Suppressor macrophage treated with lipopolysaccharide for 4 hours (primary cell): ENCODE results near the gene PHPT1.
A peak's percentile ranks its signal among the peaks of the same experiment; 100 is the strongest.
"Not testable (repeated sequence)": the region's sequence is repeated elsewhere in the genome, so short reads cannot be mapped to it uniquely, and the experiment has no call there.

Experiments
- DNase-seq: peaks from one replicate; pipeline ENCODE4 v3.0.0-alpha.2; 2020

The PHPT1 gene

DNA sequence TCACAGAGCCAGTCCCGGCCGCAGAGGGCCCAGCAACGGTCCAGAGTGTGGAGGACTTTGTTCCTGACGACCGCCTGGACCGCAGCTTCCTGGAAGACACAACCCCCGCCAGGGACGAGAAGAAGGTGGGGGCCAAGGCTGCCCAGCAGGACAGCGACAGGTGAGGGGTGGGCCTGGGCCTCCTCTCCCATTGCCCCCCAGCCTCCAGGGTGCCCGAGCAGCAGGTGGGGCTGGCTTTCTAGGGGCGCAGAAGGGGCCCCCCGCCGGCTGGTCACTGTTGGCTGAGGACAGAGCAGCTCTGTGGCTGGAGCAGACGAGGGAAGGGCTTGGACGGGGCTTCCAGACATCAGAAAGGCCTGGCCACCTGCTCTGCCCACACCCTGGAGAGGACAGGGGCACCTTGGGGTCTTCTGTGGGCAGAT lies 11.3 kb upstream of the PHPT1 start:
- not testable (repeated sequence) for DNase-seq

DNA sequence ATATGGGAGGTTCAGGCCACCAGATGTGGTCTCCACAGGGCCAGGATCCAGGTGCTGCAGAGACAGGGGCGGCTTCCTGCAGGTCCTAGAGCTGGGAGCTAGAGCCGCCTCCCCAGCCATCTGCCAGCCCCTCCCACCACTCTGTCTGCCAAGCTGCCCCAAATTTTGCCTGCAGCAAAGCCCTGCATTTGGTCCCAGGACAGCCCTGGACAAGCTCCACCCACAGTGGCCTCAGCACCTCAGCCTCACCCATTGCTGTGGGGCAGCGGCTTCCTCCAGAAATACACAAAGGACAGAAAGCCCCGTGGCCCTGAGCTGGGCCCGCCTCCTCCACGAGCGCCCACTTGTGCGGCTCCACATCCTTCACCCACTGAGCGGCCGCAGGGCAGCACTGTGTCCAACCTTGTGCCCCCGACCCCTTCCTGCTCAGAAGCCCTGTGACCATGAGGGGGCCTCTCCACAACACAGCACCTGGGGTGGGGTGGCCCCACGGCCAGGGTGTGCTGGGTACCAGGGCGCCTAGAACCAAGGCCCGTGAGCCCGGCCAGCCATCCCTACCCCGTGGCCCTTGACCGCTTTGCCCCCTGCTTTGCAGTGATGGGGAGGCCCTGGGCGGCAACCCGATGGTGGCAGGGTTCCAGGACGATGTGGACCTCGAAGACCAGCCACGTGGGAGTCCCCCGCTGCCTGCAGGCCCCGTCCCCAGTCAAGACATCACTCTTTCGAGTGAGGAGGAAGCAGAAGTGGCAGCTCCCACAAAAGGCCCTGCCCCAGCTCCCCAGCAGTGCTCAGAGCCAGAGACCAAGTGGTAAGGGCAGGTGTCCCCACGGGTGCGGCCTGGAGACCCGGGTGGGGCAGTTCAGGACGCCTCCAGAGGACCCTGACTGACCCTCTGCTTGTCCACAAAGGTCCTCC lies 10.6 kb upstream of the PHPT1 start:
- DNase-seq: no peak

DNA sequence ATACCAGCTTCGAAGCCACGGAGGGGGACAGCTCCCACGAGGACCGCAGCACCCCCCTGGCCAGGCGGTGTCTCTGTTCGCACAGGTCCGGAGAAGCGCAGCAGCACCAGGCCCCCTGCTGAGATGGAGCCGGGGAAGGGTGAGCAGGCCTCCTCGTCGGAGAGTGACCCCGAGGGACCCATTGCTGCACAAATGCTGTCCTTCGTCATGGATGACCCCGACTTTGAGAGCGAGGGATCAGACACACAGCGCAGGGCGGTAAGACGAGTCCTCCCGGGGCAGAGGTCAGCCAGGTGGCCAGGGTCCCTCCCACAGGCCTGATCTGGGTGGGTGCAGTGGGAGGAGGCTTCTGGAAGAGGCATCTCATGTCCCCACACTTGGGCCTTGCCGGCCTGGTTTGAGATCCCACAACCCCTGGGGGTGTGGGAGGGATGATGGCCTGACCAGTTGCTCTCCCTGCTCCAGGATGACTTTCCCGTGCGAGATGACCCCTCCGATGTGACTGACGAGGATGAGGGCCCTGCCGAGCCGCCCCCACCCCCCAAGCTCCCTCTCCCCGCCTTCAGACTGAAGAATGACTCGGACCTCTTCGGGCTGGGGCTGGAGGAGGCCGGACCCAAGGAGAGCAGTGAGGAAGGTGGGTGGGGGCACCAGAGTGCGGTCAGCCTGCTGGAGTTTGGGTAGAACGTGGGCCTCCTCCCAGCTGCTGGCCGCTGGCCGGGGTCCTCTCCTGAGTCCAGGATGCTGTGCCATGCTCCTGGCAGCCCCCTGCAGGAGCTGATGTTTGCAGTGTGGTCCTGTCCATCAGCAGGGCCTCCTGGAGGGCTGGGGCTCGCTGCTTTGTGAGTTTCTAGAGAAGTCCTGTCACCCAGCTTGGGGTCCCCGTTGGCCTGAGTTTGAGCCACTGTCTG lies 9.7 kb upstream of the PHPT1 start:
- no peak for DNase-seq

- DNase-seq: no peak
These were observed 8.9 kb upstream of the PHPT1 start for GRCh38 chr9:136840140-136840876.

DNA sequence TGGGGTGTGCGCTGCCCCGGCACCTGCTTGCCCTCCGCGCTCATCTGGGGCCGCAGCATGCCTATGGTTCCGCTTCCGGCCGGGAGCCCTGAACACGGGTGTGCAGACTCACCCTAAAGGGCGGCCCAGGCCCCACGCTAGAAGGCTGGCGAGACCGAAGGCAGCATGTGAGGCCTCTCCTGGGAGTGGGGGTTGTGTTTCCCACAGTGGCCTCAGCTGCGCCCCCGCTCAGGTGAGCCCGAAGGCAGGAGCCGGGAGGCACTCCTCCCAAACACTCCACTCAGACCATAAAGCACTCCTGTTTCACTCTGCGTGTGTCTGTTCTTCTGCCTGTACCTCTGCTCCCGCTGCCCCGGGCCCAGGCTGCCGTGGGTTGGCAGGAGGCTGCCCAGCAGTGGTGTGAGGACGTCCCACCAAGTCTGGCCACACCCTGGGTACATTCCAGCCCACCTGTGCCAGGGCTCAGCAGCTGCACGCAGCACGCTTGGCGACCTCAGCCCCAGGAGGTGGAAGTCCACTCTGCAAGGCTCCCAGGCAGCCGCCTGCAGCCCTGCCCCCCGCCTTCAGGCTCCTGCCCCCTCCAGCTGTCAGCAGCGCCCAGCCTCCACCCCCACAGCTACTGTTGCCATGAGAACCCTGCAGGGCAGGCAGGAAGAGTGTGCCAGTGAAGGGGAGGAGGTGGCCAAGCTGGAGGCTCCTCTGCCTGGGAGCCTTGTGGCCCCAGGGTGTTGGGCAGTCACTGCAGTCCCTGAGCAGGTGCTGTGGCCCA lies 8.1 kb upstream of the PHPT1 start:
- DNase-seq: no peak

GRCh38 chr9:136841646-136842379 lies 7.4 kb upstream of the PHPT1 start:
- not testable (repeated sequence) for DNase-seq

DNA sequence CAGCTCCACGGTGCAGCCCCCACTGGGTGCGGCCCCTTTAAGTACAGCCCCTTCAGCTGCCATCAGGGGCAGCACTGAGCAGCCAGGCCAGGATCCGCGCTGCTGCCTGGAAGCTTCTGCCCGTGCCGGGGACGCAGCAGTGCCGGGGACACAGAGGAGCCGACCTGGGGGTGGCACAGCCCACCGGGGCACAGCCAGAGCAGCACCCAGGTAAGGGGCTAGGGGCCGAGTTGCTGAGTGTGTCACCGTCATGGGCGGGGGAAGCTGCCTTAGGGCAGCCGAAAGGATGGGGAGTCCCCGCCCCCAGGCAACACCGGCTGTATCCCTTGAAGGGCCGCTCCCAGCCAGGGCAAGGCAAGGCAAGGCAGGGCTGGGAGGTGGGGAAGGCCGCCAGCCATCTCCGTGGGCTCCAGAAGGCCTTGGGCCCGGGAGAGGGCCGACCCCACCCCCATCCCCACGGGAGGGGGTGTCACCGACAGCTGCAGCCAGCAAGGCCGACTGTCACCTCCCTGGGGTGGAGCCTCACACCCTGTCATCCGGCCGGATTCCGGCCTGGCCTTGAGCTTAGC lies 6.7 kb upstream of the PHPT1 start, which contains the start of gene AJM1:
Gene AJM1 (plus strand): TSS at position 99 of the 569 bp plus-strand sequence. CDS start 1,937 bp downstream, outside the sequence.
- DNase-seq: peak; percentile 77

- not testable (repeated sequence) for DNase-seq
These were observed 5.9 kb upstream of the PHPT1 start for GRCh38 chr9:136843159-136843800.

GRCh38 chr9:136843801-136844740 lies 5.1 kb upstream of the PHPT1 start:
- DNase-seq: peak; percentile 39

DNA sequence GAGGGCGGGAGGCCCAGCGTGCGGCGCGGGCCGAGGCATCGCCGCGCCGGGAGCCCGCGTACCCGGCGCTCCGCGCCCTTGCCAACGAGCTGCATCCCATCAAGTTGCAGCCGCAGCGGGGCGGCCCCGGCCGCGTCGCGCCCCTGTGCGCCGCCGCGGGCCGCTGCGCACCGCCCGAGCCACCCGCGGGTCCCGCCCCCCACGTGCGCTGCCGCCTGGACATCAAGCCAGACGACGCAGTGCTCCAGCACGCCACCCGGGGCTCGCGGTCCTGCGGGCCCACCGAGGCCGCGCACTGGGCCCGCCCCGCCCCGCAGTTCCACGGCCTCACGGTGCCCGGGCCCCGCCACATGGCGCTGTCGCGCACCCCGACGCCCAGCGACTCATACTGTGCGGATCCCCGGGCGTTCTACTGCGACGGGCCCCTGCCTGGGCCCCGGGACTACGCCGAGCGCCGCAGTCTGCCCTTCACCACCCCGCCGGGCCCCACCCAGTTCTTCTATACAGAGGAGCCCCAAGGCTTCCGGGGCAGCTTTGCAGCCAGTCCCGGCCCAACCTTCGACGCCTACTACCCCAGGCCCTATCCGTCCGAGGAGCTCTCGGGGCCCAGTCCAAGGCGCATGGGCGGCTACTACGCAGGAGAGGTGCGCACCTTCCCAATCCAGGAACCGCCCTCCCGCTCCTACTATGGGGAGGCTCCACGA lies 4.3 kb upstream of the PHPT1 start:
- no peak for DNase-seq

DNA sequence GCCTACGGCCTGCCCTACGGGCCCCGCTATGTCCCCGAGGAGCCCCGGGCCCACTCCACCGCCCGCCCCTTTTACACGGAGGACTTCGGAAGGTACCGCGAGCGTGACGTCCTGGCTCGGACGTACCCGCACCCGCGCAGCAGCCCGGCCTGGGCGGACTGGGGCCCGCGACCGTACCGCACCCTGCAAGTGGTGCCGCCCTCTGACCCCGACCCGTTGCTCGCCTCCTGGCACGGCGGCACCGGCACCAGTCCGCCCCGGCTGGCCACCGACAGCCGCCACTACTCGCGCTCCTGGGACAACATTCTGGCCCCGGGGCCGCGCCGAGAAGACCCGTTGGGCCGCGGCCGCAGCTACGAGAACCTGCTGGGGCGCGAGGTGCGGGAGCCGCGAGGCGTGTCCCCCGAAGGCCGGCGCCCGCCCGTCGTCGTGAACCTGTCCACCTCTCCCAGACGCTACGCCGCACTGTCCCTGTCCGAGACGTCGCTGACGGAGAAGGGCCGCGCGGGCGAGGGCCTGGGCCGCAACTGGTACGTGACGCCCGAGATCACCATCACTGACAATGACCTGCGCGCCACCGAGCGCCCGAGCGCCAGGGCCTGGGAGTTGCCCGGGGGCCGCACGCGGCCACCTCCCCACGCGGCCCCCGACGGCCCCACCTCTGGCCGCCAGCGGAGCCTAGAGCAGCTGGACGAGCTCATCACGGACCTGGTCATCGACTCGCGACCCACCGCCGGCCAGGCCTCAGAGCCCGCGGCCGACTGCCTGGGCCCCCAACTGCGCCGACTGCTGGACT lies 3.5 kb upstream of the PHPT1 start:
- DNase-seq: no peak

GRCh38 chr9:136846376-136847087 lies 2.7 kb upstream of the PHPT1 start:
- peak; percentile 5 for DNase-seq

DNA sequence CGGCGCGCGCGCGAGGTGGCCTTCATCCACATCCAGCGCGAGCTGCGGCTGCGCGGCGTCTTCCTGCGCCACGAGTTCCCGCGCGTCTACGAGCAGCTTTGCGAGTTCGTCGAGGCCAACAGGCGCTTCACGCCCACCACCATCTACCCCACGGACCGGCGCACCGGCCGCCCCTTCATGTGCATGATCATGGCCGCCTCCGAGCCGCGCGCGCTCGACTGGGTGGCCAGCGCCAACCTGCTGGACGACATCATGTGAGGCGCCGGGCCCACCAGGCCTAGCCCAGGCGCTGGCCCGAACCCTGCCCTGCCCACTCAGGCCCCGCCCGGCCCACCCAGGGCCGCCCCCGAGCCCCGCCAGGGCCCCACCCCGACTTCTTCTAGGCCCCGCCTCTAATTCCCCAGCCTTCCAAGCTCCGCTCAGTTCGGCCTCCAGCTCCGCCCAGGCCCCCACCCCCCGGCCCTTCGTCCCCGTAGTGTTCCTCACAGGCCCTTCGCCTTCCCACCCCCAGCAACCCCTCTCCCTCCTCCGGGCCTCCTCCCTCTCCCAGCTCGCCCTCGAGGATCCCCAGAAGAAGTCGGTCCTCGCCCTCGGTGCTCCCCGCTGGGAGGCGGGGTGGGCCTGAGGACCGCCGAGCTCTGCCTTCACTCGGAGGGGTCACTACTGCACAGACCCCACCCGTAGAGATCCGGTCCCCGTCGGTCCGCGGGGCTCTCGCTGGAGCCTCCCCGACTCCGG lies 2.0 kb upstream of the PHPT1 start:
- peak; percentile 43 for DNase-seq

- DNase-seq: peak; percentile 91
These were observed 1.3 kb upstream of the PHPT1 start for GRCh38 chr9:136847826-136848392.

DNA sequence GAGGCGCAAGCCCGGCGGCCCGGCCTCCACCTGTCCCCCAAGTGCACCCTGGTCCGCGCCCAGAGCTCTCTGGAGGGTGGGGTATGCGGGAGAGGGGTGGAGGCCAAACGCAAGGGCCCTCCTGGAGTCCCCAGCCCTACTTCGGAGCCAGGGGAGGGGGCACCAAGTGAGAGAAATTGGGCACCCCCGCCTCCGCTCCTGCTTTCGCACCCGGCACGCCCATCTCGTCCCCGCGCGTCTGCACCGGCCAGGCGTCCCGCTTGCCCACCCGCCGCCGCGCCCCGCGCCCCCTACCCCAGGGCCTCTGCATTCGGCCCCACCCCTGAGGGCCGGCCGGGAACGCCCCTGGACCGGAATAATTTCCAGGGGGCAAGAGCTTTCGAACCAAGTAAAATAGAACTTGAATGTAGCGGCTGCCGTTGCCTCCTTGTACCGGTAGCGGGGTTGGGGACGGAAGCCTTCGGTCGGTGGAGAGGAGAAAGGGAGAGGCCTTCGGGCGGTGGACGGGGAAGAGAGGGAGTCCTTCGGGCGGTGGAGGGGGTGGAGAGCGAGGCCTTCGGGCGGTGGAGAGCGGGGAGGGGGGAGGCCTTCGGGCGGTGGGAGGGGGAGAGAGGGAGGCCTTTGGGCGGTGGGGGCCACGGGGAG lies 694 bp upstream of the PHPT1 start:
- DNase-seq: peak; percentile 42
